HEK293T (cell line): ENCODE results near the gene SLC25A4.

ENCODE experiments used
- ELF4 ChIP-seq: fragments of 450-650 bp; IDR thresholded peaks from 2 replicates; pipeline ENCODE4 v1.6.1; 2017; ENCODE audit warnings: antibody characterized with exemption
- FOXA1 ChIP-seq: fragments of 450-650 bp; IDR thresholded peaks from 2 replicates; pipeline ENCODE4 v1.6.1; 2016; ENCODE audit warnings: mild to moderate bottlenecking
- FOXK2 ChIP-seq: fragments of 450-650 bp; IDR thresholded peaks from 2 replicates; pipeline ENCODE4 v1.6.1; 2016; ENCODE audit warnings: mild to moderate bottlenecking
- FOXM1 ChIP-seq: fragments of 450-650 bp; IDR thresholded peaks from 2 replicates; pipeline ENCODE4 v1.6.1; 2017; ENCODE audit warnings: mild to moderate bottlenecking, borderline replicate concordance
- SP1 ChIP-seq: fragments of 450-650 bp; IDR thresholded peaks from 2 replicates; pipeline ENCODE4 v1.6.1; 2017
- SUZ12 ChIP-seq: fragments of 450-650 bp; IDR thresholded peaks from 2 replicates; pipeline ENCODE4 v1.6.1; 2016; ENCODE audit warnings: mild to moderate bottlenecking
- TARDBP ChIP-seq: fragments of 450-650 bp; IDR thresholded peaks from 2 replicates; pipeline ENCODE4 v1.6.1; 2016
- TF ChIP-seq, protein P1 (sequence below): fragments of 450-650 bp; IDR thresholded peaks from 2 replicates; pipeline ENCODE4 v1.6.1; 2016

- no peak for TF ChIP-seq SP1
- TF ChIP-seq FOXK2 = no peak
- no peak for TF ChIP-seq ELF4
- TF ChIP-seq, protein P1, sequence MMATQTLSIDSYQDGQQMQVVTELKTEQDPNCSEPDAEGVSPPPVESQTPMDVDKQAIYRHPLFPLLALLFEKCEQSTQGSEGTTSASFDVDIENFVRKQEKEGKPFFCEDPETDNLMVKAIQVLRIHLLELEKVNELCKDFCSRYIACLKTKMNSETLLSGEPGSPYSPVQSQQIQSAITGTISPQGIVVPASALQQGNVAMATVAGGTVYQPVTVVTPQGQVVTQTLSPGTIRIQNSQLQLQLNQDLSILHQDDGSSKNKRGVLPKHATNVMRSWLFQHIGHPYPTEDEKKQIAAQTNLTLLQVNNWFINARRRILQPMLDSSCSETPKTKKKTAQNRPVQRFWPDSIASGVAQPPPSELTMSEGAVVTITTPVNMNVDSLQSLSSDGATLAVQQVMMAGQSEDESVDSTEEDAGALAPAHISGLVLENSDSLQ = no peak
- TF ChIP-seq SUZ12 = no peak
- TF ChIP-seq FOXM1 = no peak
- no peak for TF ChIP-seq TARDBP
- no peak for TF ChIP-seq FOXA1
These were observed 49.0 kb downstream of the SLC25A4 start for GRCh38 chr4:185192059-185192458.
